ENCODE measurements around the gene WNT3A.
A peak's percentile ranks its signal among the peaks of the same experiment; 100 is the strongest.

The WNT3A gene

GRCh38 chr1:228066416-228066815 lies 59.6 kb downstream of the WNT3A start:
- Mint-ChIP-seq H3K27ac (no peak overlapping the region), H3K9me3 (no peaks in the 10 kb centered on the region), H3K4me1 (no peaks in the 10 kb centered on the region), H3K36me3 (no peaks in the 10 kb centered on the region), H3K4me3 (no peak overlapping the region), H3K27me3 (peaks cover 41 to 60% of the 10 kb centered on the region in 2 donors)
- DNase-seq (no peak), ATAC-seq (replicated peaks) (no peak)

- H3K27me3 Mint-ChIP-seq, result peaks cover 37 to 54% of the 10 kb centered on the region in 2 donors
These were observed 60.3 kb downstream of the WNT3A start for GRCh38 chr1:228066891-228067654.

GRCh38 chr1:228068359-228068758 lies 61.6 kb downstream of the WNT3A start:
- Mint-ChIP-seq H3K27me3 (peaks cover 30 to 42% of the 10 kb centered on the region in 2 donors), H3K4me3 (no peak overlapping the region), H3K36me3 (no peaks in the 10 kb centered on the region), H3K27ac (no peak overlapping the region), H3K9me3 (no peaks in the 10 kb centered on the region), H3K4me1 (peaks cover 0 to 6% of the 10 kb centered on the region in 2 donors)
- DNase-seq, result no peak
- no peak for ATAC-seq (replicated peaks)

More at GRCh38 chr1:228066891-228067654, 60.3 kb downstream of the WNT3A start:
- no peak overlapping the region for H3K4me3 Mint-ChIP-seq
- no peak for DNase-seq
- H3K9me3 Mint-ChIP-seq, result no peaks in the 10 kb centered on the region
- H3K36me3 Mint-ChIP-seq, result no peaks in the 10 kb centered on the region
- H3K4me1 Mint-ChIP-seq, result peaks cover 0 to 1% of the 10 kb centered on the region in 2 donors
- ATAC-seq (replicated peaks), result no peak
- H3K27ac Mint-ChIP-seq, result no peak overlapping the region

- no peak overlapping the region for H3K27ac Mint-ChIP-seq
- peaks cover 24 to 27% of the 10 kb centered on the region in 2 donors for H3K27me3 Mint-ChIP-seq
- H3K9me3 Mint-ChIP-seq, result no peaks in the 10 kb centered on the region
- DNase-seq (no peak), ATAC-seq (replicated peaks) (no peak)
- H3K36me3 Mint-ChIP-seq, result no peaks in the 10 kb centered on the region
- no peak overlapping the region for H3K4me3 Mint-ChIP-seq
- peaks cover 0 to 11% of the 10 kb centered on the region in 2 donors for H3K4me1 Mint-ChIP-seq
These were observed 63.4 kb downstream of the WNT3A start for GRCh38 chr1:228070173-228070572.

- DNase-seq, result no peak
- no peak overlapping the region for H3K27ac Mint-ChIP-seq
- no peaks in the 10 kb centered on the region for H3K36me3 Mint-ChIP-seq
- ATAC-seq (replicated peaks), result no peak
- H3K4me1 Mint-ChIP-seq, result peaks cover 0 to 11% of the 10 kb centered on the region in 2 donors
- no peak overlapping the region for H3K4me3 Mint-ChIP-seq
- H3K9me3 Mint-ChIP-seq, result no peaks in the 10 kb centered on the region
- peaks cover 17 to 21% of the 10 kb centered on the region in 2 donors for H3K27me3 Mint-ChIP-seq
These were observed 64.1 kb downstream of the WNT3A start for GRCh38 chr1:228070851-228071250.

GRCh38 chr1:228071839-228072657 lies 65.2 kb downstream of the WNT3A start:
- peaks cover 5 to 9% of the 10 kb centered on the region in 2 donors for H3K27me3 Mint-ChIP-seq
- DNase-seq (no peak), ATAC-seq (replicated peaks) (peak; percentile 27 to 52)
- peaks cover 2 to 11% of the 10 kb centered on the region in 2 donors for H3K4me1 Mint-ChIP-seq
- H3K9me3 Mint-ChIP-seq, result no peaks in the 10 kb centered on the region
- no peak overlapping the region for H3K27ac Mint-ChIP-seq
- H3K36me3 Mint-ChIP-seq, result no peaks in the 10 kb centered on the region
- no peak overlapping the region for H3K4me3 Mint-ChIP-seq

- Mint-ChIP-seq H3K9me3 (no peaks in the 10 kb centered on the region), H3K4me1 (peaks cover 8 to 13% of the 10 kb centered on the region in 2 donors), H3K27ac (no peak overlapping the region), H3K27me3 (peaks cover 0 to 3% of the 10 kb centered on the region in 2 donors), H3K4me3 (no peak overlapping the region), H3K36me3 (peaks cover 0 to 2% of the 10 kb centered on the region in 2 donors)
- DNase-seq, result no peak
- peak in 1 of 2 donors; percentile 28 for ATAC-seq (replicated peaks)
These were observed 65.9 kb downstream of the WNT3A start for GRCh38 chr1:228072658-228073043.

- no peak for ATAC-seq (replicated peaks)
- DNase-seq, result no peak
- Mint-ChIP-seq H3K9me3 (no peaks in the 10 kb centered on the region), H3K36me3 (peaks cover 0 to 4% of the 10 kb centered on the region in 2 donors), H3K4me3 (no peak overlapping the region), H3K27me3 (no peaks in the 10 kb centered on the region), H3K27ac (no peak overlapping the region), H3K4me1 (peaks cover 12 to 13% of the 10 kb centered on the region in 2 donors)
These were observed 66.5 kb downstream of the WNT3A start for GRCh38 chr1:228073061-228073856.

- H3K9me3 Mint-ChIP-seq, result no peaks in the 10 kb centered on the region
- peaks cover 16 to 17% of the 10 kb centered on the region in 2 donors for H3K4me1 Mint-ChIP-seq
- H3K4me3 Mint-ChIP-seq, result no peak overlapping the region
- H3K27ac Mint-ChIP-seq, result peak overlapping the region; percentile 47
- no peak for ATAC-seq (replicated peaks)
- peaks cover 0 to 6% of the 10 kb centered on the region in 2 donors for H3K36me3 Mint-ChIP-seq
- no peaks in the 10 kb centered on the region for H3K27me3 Mint-ChIP-seq
- DNase-seq, result no peak
These were observed 67.2 kb downstream of the WNT3A start for GRCh38 chr1:228073857-228074545.

- Mint-ChIP-seq H3K27me3 (no peaks in the 10 kb centered on the region), H3K4me3 (no peak overlapping the region), H3K4me1 (peaks cover 18 to 22% of the 10 kb centered on the region in 2 donors), H3K27ac (no peak overlapping the region), H3K9me3 (no peaks in the 10 kb centered on the region), H3K36me3 (peaks cover 0 to 10% of the 10 kb centered on the region in 2 donors)
- ATAC-seq (replicated peaks) (no peak), DNase-seq (no peak)
These were observed 68.3 kb downstream of the WNT3A start for GRCh38 chr1:228074954-228075730.

- H3K36me3 Mint-ChIP-seq, result peaks cover 0 to 10% of the 10 kb centered on the region in 2 donors
These were observed 69.0 kb downstream of the WNT3A start for GRCh38 chr1:228075801-228076271.

GRCh38 chr1:228076796-228077430 lies 70.1 kb downstream of the WNT3A start:
- no peaks in the 10 kb centered on the region for H3K27me3 Mint-ChIP-seq
- peaks cover 23 to 37% of the 10 kb centered on the region in 2 donors for H3K4me1 Mint-ChIP-seq
- no peak for ATAC-seq (replicated peaks)
- H3K9me3 Mint-ChIP-seq, result no peaks in the 10 kb centered on the region
- no peak overlapping the region for H3K27ac Mint-ChIP-seq
- H3K36me3 Mint-ChIP-seq, result peaks cover 0 to 10% of the 10 kb centered on the region in 2 donors
- no peak overlapping the region for H3K4me3 Mint-ChIP-seq
- no peak for DNase-seq

More at GRCh38 chr1:228075801-228076271, 69.0 kb downstream of the WNT3A start:
- ATAC-seq (replicated peaks) (no peak), DNase-seq (no peak)
- Mint-ChIP-seq H3K27ac (no peak overlapping the region), H3K9me3 (no peaks in the 10 kb centered on the region), H3K4me1 (peaks cover 18 to 26% of the 10 kb centered on the region in 2 donors), H3K4me3 (no peak overlapping the region), H3K27me3 (no peaks in the 10 kb centered on the region)
